ENCODE results near the gene PTPRF.

Gene PTPRF

GRCh38 chr1:43648876-43649477 is 118.3 kb downstream of the PTPRF start:
- Histone ChIP-seq H3K9me3 (replicated peaks; ENCODE audit: low read length) (no peaks in the 10 kb centered on the region), H3K4me2 (ENCODE audit: low read length) (peak overlapping the region; percentile 96), H3K9ac (ENCODE audit: low read depth, low read length) (peak overlapping the region; percentile 87), H3K4me3 (ENCODE audit: low read length) (peak overlapping the region; percentile 85), H3K36me3 (ENCODE audit: insufficient read depth, low read length) (peaks cover 10% of the 10 kb centered on the region), H3K4me1 (ENCODE audit: control insufficient read depth, insufficient read depth, low read length) (peaks cover 11% of the 10 kb centered on the region), H3K27me3 (ENCODE audit: control insufficient read depth, insufficient read depth, low read length) (peaks cover 13% of the 10 kb centered on the region)

DNA sequence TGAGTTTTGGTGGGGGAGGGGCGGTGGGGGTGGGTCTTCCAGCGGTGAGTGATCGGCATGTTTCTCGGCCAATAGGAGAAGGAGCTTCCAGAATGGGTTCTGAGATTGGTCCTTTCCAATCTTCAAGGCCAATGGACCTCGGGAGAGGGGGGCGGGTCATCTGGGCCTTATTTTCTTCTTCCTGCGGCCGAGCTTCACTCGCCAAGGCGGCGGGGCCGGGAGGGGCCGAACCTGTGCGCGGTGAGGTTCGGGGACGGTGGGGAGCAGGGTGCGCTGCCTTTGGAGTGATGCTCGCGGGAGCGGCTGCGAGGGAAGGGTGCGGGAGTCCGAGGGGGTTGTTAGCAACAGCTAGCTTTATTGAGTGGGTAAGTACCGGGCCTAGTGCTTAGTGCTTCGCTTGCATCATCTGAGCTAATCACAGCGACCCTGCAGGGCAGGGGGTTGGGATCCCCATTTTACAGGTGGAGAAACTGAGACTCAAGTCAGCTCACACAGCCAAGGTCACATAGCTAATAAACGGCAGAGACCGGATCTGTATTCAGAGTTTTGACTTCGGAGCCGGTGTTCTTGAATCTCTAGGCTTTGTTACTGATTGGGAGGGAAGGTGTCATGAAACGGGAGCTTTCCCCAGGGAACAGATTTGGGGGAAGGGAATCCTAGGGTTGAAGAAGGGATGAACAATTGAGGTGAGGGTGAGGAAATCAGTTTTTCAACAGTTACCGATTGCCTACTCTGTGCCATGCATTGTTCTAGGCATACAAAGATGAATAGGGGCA is 119.8 kb downstream of the PTPRF start:
- peak overlapping the region; percentile 87 for H3K9ac ChIP-seq (ENCODE audit: low read depth, low read length)
- H3K4me1 ChIP-seq (ENCODE audit: control insufficient read depth, insufficient read depth, low read length), result peaks cover 11% of the 10 kb centered on the region
- H3K9me3 ChIP-seq (replicated peaks; ENCODE audit: low read length), result no peaks in the 10 kb centered on the region
- peak overlapping the region; percentile 85 for H3K4me3 ChIP-seq (ENCODE audit: low read length)
- peak overlapping the region; percentile 82 for H3K4me2 ChIP-seq (ENCODE audit: low read length)
- peaks cover 19% of the 10 kb centered on the region for H3K36me3 ChIP-seq (ENCODE audit: insufficient read depth, low read length)
- peaks cover under 1% of the 10 kb centered on the region for H3K27me3 ChIP-seq (ENCODE audit: control insufficient read depth, insufficient read depth, low read length)

DNA sequence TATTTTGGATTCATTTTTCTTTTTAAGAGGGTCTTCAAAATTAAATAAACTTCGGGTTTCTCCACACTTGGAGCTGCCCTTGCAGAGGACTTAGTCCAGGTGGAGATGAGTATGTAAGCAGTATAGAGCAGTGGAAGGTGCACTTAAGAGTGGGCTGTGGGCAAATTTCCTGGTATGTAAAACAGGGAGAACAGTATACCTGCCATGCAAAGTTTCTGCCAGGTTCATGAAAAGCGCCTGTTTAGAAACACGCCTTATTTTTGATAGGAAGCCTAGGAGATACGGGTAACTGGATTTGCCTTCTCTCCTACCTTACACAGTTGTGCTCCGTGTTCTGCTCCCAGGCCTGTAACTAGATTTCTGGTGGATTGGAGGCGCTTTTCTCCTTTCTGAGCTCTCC is 120.5 kb downstream of the PTPRF start:
- Histone ChIP-seq H3K9ac (ENCODE audit: low read depth, low read length) (peak overlapping the region; percentile 87), H3K9me3 (replicated peaks; ENCODE audit: low read length) (no peaks in the 10 kb centered on the region), H3K36me3 (ENCODE audit: insufficient read depth, low read length) (peaks cover 26% of the 10 kb centered on the region), H3K4me3 (ENCODE audit: low read length) (peak overlapping the region; percentile 85), H3K27me3 (ENCODE audit: control insufficient read depth, insufficient read depth, low read length) (no peaks in the 10 kb centered on the region), H3K4me2 (ENCODE audit: low read length) (peak overlapping the region; percentile 82), H3K4me1 (ENCODE audit: control insufficient read depth, insufficient read depth, low read length) (peaks cover 11% of the 10 kb centered on the region)

GRCh38 chr1:43651902-43652301 is 121.2 kb downstream of the PTPRF start:
- no peaks in the 10 kb centered on the region for H3K9me3 ChIP-seq (replicated peaks; ENCODE audit: low read length)
- peak overlapping the region; percentile 82 for H3K4me2 ChIP-seq (ENCODE audit: low read length)
- no peaks in the 10 kb centered on the region for H3K27me3 ChIP-seq (ENCODE audit: control insufficient read depth, insufficient read depth, low read length)
- peak overlapping the region; percentile 85 for H3K4me3 ChIP-seq (ENCODE audit: low read length)
- H3K36me3 ChIP-seq (ENCODE audit: insufficient read depth, low read length), result peaks cover 26% of the 10 kb centered on the region
- peaks cover 11% of the 10 kb centered on the region for H3K4me1 ChIP-seq (ENCODE audit: control insufficient read depth, insufficient read depth, low read length)
- peak overlapping the region; percentile 87 for H3K9ac ChIP-seq (ENCODE audit: low read depth, low read length)

DNA sequence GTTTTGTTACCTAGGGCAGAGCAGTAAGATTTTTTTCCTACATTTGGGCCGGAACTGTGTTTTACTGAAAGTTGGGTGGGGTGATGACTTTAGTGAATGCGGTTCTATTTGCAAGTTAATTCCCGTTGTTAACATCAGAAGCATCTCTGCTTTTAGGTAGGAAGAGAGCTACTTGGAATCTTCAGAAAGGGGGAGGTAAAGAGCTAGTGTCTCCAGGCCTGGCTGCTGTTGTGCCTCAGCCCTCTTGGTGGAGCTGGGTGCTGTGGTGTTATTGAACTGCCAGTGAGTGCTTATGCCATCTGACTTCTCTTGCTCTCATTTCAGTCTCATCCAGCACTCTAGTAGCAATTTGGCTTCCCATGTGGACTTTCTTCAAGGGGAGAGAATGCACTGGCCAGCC is 122.7 kb downstream of the PTPRF start:
- Histone ChIP-seq H3K27me3 (ENCODE audit: control insufficient read depth, insufficient read depth, low read length) (no peaks in the 10 kb centered on the region), H3K4me3 (ENCODE audit: low read length) (no peak overlapping the region), H3K36me3 (ENCODE audit: insufficient read depth, low read length) (peaks cover 32% of the 10 kb centered on the region), H3K9ac (ENCODE audit: low read depth, low read length) (no peak overlapping the region), H3K4me2 (ENCODE audit: low read length) (no peak overlapping the region), H3K9me3 (replicated peaks; ENCODE audit: low read length) (no peaks in the 10 kb centered on the region), H3K4me1 (ENCODE audit: control insufficient read depth, insufficient read depth, low read length) (peaks cover 11% of the 10 kb centered on the region)

- Histone ChIP-seq H3K4me2 (ENCODE audit: low read length) (no peak overlapping the region), H3K4me1 (ENCODE audit: control insufficient read depth, insufficient read depth, low read length) (peaks cover 11% of the 10 kb centered on the region), H3K9ac (ENCODE audit: low read depth, low read length) (no peak overlapping the region), H3K9me3 (replicated peaks; ENCODE audit: low read length) (no peaks in the 10 kb centered on the region), H3K36me3 (ENCODE audit: insufficient read depth, low read length) (peaks cover 32% of the 10 kb centered on the region), H3K27me3 (ENCODE audit: control insufficient read depth, insufficient read depth, low read length) (no peaks in the 10 kb centered on the region), H3K4me3 (ENCODE audit: low read length) (no peak overlapping the region)
These were observed 123.2 kb downstream of the PTPRF start for GRCh38 chr1:43653893-43654292.

DNA sequence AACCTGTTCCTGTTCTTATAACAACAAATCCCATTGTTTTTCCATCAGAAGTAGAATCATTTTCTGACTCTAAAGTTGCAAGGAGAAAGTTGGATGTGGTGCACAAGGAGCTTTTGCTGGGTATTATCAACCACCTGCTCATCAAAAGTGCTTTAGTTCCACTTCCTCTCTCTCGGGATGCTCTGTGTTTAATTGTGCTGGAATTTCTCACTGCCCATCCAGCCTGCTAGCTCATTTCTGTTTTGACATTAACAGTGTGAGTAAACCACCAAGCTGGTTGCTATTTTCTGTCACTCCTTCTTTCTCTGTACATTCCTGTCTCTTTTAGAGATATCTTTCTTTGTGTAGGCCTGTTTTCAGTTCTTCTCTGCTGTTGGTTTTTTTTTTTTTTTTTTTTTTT is 125.3 kb downstream of the PTPRF start:
- Histone ChIP-seq H3K36me3 (ENCODE audit: insufficient read depth, low read length) (peaks cover 48% of the 10 kb centered on the region), H3K9me3 (replicated peaks; ENCODE audit: low read length) (no peaks in the 10 kb centered on the region), H3K4me1 (ENCODE audit: control insufficient read depth, insufficient read depth, low read length) (peaks cover 11% of the 10 kb centered on the region), H3K4me2 (ENCODE audit: low read length) (no peak overlapping the region), H3K9ac (ENCODE audit: low read depth, low read length) (no peak overlapping the region), H3K27me3 (ENCODE audit: control insufficient read depth, insufficient read depth, low read length) (no peaks in the 10 kb centered on the region), H3K4me3 (ENCODE audit: low read length) (no peak overlapping the region)

DNA sequence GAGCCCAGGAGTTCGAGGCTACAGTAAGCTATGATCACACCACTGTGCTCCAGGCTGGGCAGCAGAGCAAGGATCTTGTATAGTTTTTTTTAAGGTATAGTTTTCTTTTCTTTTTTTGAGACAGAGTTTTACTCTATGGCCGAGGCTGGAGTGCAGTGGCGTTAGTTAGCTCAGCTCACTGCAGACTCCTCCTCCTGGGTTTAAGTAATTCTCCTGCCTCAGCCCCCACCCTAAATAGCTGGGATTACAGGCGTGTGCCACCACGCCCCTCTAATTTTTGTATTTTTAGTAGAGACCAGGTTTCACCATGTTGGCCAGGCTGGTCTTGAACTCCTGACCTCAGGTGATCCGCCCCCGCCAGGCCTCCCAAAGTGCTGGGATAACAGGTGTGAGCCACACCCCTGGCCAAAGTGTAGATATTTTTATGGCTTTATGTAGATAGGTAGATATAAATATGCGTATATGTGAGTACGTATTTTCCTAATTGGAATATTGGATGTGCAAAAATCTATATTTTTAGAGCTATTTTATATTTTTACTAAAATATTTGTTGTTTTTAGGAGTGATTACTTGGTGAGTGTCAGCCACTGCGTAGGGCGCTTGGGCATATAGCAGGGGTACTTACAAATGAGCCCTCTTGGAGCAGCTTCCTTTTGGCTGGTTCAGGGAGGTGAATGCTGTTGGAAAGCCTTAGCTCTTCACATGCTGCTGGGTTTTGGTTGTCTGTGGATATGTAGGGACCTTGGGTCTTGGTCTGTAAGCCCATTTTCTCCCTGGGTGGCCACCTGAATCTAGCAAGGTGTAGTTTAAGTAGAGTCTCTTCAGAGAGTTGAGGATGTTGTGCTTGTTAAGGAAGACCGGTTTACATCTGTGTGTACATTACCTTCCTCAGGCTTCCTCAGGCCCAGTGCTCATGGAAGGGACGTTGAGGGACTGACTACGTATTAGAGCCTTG is 128.8 kb downstream of the PTPRF start:
- no peak overlapping the region for H3K4me3 ChIP-seq (ENCODE audit: low read length)
- no peaks in the 10 kb centered on the region for H3K4me1 ChIP-seq (ENCODE audit: control insufficient read depth, insufficient read depth, low read length)
- no peak overlapping the region for H3K9ac ChIP-seq (ENCODE audit: low read depth, low read length)
- no peaks in the 10 kb centered on the region for H3K9me3 ChIP-seq (replicated peaks; ENCODE audit: low read length)
- H3K36me3 ChIP-seq (ENCODE audit: insufficient read depth, low read length), result peaks cover 63% of the 10 kb centered on the region
- H3K27me3 ChIP-seq (ENCODE audit: control insufficient read depth, insufficient read depth, low read length), result no peaks in the 10 kb centered on the region
- H3K4me2 ChIP-seq (ENCODE audit: low read length), result no peak overlapping the region

DNA sequence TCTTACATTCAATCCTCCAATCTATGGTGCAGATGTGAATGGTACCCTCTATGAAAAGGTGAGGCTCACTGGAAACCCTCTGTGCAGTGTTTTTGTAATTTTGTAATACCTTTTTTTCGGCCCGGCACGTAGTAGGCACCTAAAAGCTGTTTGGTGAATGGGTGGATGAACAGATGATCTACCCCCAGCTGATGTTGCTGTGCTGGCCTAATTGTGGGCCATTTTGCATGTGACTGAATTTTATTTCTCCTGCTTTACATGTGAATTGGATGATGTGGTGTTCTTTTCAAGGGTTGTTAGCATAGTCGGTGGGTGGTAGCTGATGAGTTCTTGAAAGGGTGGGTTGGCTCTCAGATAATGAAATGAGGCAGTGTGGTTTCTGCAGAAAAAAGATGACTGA is 129.7 kb downstream of the PTPRF start:
- H3K27me3 ChIP-seq (ENCODE audit: control insufficient read depth, insufficient read depth, low read length), result no peaks in the 10 kb centered on the region
- H3K9me3 ChIP-seq (replicated peaks; ENCODE audit: low read length), result no peaks in the 10 kb centered on the region
- H3K4me3 ChIP-seq (ENCODE audit: low read length), result no peak overlapping the region
- no peak overlapping the region for H3K9ac ChIP-seq (ENCODE audit: low read depth, low read length)
- H3K4me1 ChIP-seq (ENCODE audit: control insufficient read depth, insufficient read depth, low read length), result no peaks in the 10 kb centered on the region
- H3K36me3 ChIP-seq (ENCODE audit: insufficient read depth, low read length), result peaks cover 69% of the 10 kb centered on the region
- no peak overlapping the region for H3K4me2 ChIP-seq (ENCODE audit: low read length)

DNA sequence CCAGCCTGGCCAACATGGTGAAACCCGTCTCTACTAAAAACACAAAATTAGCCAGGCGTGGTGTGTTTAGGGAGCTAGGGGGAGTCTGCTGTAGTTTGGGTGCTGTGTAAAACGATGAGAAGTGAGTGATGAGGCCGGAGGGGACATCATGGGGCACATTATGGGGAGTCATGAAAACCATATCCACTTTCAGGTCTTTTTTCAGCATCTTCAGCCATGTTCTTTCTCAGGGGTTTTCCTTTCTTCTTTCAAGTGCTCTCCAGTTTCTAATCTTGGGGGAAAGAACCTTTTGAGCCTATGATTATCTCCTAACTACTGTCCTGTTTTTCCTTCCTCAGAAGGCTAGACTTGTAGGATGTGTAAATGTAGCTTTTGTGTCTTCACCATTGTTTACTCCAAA is 133.7 kb downstream of the PTPRF start:
- H3K36me3 ChIP-seq (ENCODE audit: insufficient read depth, low read length), result peaks cover 90% of the 10 kb centered on the region
- H3K4me3 ChIP-seq (ENCODE audit: low read length), result no peak overlapping the region

DNA sequence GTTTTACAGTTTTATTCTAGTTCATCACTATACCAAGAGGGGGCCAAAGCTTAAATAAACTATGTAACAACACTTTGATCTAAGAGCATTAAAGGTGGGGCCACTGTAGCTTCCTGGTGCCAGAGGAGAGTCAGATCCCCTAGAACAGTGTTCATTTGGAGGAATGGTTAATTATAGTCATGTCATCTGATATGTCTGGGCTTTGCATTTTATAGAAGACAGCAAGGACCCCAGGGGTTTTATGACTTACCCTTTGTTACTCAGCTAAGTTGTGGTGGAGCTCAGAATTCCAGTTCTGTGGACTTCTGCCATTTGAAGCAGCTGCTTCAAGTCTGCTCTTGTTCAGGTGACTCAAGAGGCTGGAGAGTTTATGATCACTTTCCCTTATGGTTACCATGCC is 135.9 kb downstream of the PTPRF start:
- Histone ChIP-seq H3K4me2 (ENCODE audit: low read length) (no peak overlapping the region), H3K4me3 (ENCODE audit: low read length) (no peak overlapping the region), H3K9ac (ENCODE audit: low read depth, low read length) (no peak overlapping the region), H3K4me1 (ENCODE audit: control insufficient read depth, insufficient read depth, low read length) (peaks cover 8% of the 10 kb centered on the region), H3K36me3 (ENCODE audit: insufficient read depth, low read length) (peaks cover 94% of the 10 kb centered on the region), H3K27me3 (ENCODE audit: control insufficient read depth, insufficient read depth, low read length) (no peaks in the 10 kb centered on the region), H3K9me3 (replicated peaks; ENCODE audit: low read length) (no peaks in the 10 kb centered on the region)

More for the DNA sequence above, 133.7 kb downstream of the PTPRF start:
- Histone ChIP-seq H3K4me1 (ENCODE audit: control insufficient read depth, insufficient read depth, low read length) (peaks cover 5% of the 10 kb centered on the region), H3K9ac (ENCODE audit: low read depth, low read length) (no peak overlapping the region), H3K27me3 (ENCODE audit: control insufficient read depth, insufficient read depth, low read length) (no peaks in the 10 kb centered on the region), H3K9me3 (replicated peaks; ENCODE audit: low read length) (no peaks in the 10 kb centered on the region), H3K4me2 (ENCODE audit: low read length) (no peak overlapping the region)

Measured in skeletal muscle satellite cell (primary cell).